Pancreas (tissue), 10 donors: Measurements from ENCODE around the gene GP1BA. TPM values are rescaled to one million over a fixed set of nuclear protein-coding genes. Genes with fewer than 3 reads are reported as not detected.
A peak's percentile ranks its signal among the peaks of the same experiment; 100 is the strongest.

Experiments
- ATAC-seq, 4 donors: fragments of 200-7000 bp; cut with Tn5 transposase; one replicate each; pipeline versions ENCODE4 v1.8.0 to v1.9.1; 2020; ENCODE audit warnings: mild to moderate bottlenecking in 4 of 4, moderate library complexity in 4 of 4
- DNase-seq, 6 donors: peaks; one replicate each; pipeline ENCODE4 v3.0.0-alpha.2; 2020
- FAIRE-seq: peaks from 2 replicates; lab custom pipeline; 2012; peaks lifted over from hg19 to GRCh38; lab: Jason Lieb, UNC
- H3K27ac ChIP-seq, 4 donors: fragments of 200-600 bp; sonication (generic); 1 replicate in 3 of 4; 2 replicates in 1 of 4; pipeline versions ENCODE4 v1.5.0 to v1.8.0; 2020
- H3K27me3 ChIP-seq, 4 donors: fragments of 200-600 bp; one replicate each; pipeline ENCODE4 v1.8.0; 2021
- H3K36me3 ChIP-seq, 3 donors: fragments of 200-600 bp; sonication (generic) in 1 of 3; one replicate each; pipeline versions ENCODE4 v1.5.0 to v1.8.0; 2020 to 2021
- H3K4me1 ChIP-seq, 3 donors: fragments of 200-600 bp; one replicate each; pipeline ENCODE4 v1.8.0; 2021
- H3K4me3 ChIP-seq, 4 donors: fragments of 200-600 bp; sonication (generic) in 2 of 4; one replicate each; pipeline versions ENCODE4 v1.5.0 to v1.8.0; 2020 to 2021
- H3K9me3 ChIP-seq, 4 donors: fragments of 200-600 bp; one replicate each; pipeline ENCODE4 v1.8.0; 2021
- CTCF ChIP-seq, 4 donors: fragments of 200-600 bp; sonication (generic) in 3 of 4; IDR thresholded peaks; one replicate each; pipeline versions ENCODE4 v1.5.0 to v1.8.0; 2021; ENCODE audit warnings: antibody characterized with exemption in 4 of 4
- WGBS, 2 donors: extraction: QIAGEN DNeasy Blood & Tissue Kit; methylation state at CpG; one replicate each; pipeline ENCODE4 v1.1.7; 2013; 5-methylcytosine and 5-hydroxymethylcytosine counted together
- intact Hi-C, 3 donors: fragments of 100-400 bp; cut with DNase I; formaldehyde crosslinking; loops; one replicate each; pipeline versions ENCODE4 v1.11.1 to v1.14.2; 2022
- polyA plus RNA-seq, 2 donors: library from polyadenylated mRNA; stranded (reverse); fragments of 200-250 nt; gene quantifications; one replicate each; pipeline ENCODE4 v1.2.3, GENCODE V29; 2013
- total RNA-seq, 6 donors: library from RNA; stranded (reverse); fragmentation: NEBNext Ultra II Directional in 4 of 6; extraction: Animal tissue kit (Norgen Biotek cat#: 25700) in 4 of 6; gene quantifications; one replicate each; pipeline versions ENCODE4 v1.2.1 to v1.2.4, GENCODE V29; 2021 to 2023
- donor health status: healthy with polysubstance abuse.
- donor health status: DM: no; HTN: no; CAD: no; lungs with moderate emphysema.
- donor health status: DM: no; HTN: no; CAD: no.
- donor health status: control.
- donor health status: control.
- donor health status: Bipolar disorder and iron deficiency.
- donor health status: DM: yes; HTN: yes; CAD: no.
- donor health status: DM: no; HTN: no; CAD: no.
- donor health status: DM: no; HTN: no; CAD: no.
- donor health status: DM: yes; HTN: yes; CAD: no.

GP1BA gene
- total and polyA plus RNA-seq, 8 donors = 0.06 to 0.37 (median 0.13) TPM; not detected in 4

- intact Hi-C loops = no loop called here
- H3K4me3 ChIP-seq = no peak overlapping the region
- H3K9me3 ChIP-seq = no peaks in the 10 kb centered on the region
- peaks cover 5 to 42% (median 21%) of the 10 kb centered on the region in 3 donors for H3K4me1 ChIP-seq
- FAIRE-seq = no peak
- ATAC-seq = no peak
- no peak overlapping the region for H3K27ac ChIP-seq
- WGBS, 2 donors = 79 to 81% methylated on average over 13 of the region's 13 CpGs
- DNase-seq = peak in 2 of 6 donors; percentile 17 to 21
- no peak for TF ChIP-seq CTCF (IDR thresholded peaks at IDR 0.05)
- no peaks in the 10 kb centered on the region for H3K27me3 ChIP-seq
- peaks cover 0 to 23% (median 0%) of the 10 kb centered on the region in 3 donors for H3K36me3 ChIP-seq
Observed at GRCh38 chr17:4942760-4943508, 10.9 kb downstream of the GP1BA start.

- no peak for FAIRE-seq
- Histone ChIP-seq H3K9me3 (no peaks in the 10 kb centered on the region), H3K4me1 (peaks cover 5 to 34% (median 14%) of the 10 kb centered on the region in 3 donors), H3K27ac (no peak overlapping the region), H3K4me3 (no peak overlapping the region), H3K36me3 (peaks cover 0 to 23% (median 0%) of the 10 kb centered on the region in 3 donors), H3K27me3 (no peaks in the 10 kb centered on the region)
- WGBS, 2 donors = 56 to 78% methylated on average over 3 of the region's 3 CpGs
- no peak for ATAC-seq
- intact Hi-C loops = no loop called here
- DNase-seq = peak in 1 of 6 donors; percentile 6
- no peak for TF ChIP-seq CTCF (IDR thresholded peaks at IDR 0.05)
Observed at GRCh38 chr17:4944163-4944553, 12.1 kb downstream of the GP1BA start.

- Histone ChIP-seq H3K27me3 (no peaks in the 10 kb centered on the region), H3K4me1 (peaks cover 5 to 33% (median 14%) of the 10 kb centered on the region in 3 donors), H3K36me3 (peaks cover 0 to 23% (median 0%) of the 10 kb centered on the region in 3 donors), H3K9me3 (no peaks in the 10 kb centered on the region), H3K27ac (peak overlapping the region in 3 of 4 donors; percentile 3 to 17 (median 15)), H3K4me3 (no peak overlapping the region)
- no peak for FAIRE-seq
- 62 to 63% methylated on average over 6 to 8 of the region's 8 CpGs for WGBS, 2 donors
- no peak for ATAC-seq
- TF ChIP-seq CTCF (IDR thresholded peaks at IDR 0.05) = no peak
- intact Hi-C loops = no loop called here
- peak in 2 of 6 donors; percentile 36 to 68 for DNase-seq
Observed at GRCh38 chr17:4944554-4945175, 12.6 kb downstream of the GP1BA start.

- FAIRE-seq (no peak), ATAC-seq (peak in 3 of 4 donors; percentile 7 to 24 (median 15)), DNase-seq (peak; percentile 63 to 81 (median 70))
- Histone ChIP-seq H3K4me3 (peak overlapping the region in 1 of 4 donors; percentile 98), H3K36me3 (peaks cover 0 to 23% (median 0%) of the 10 kb centered on the region in 3 donors), H3K4me1 (peaks cover 5 to 34% (median 14%) of the 10 kb centered on the region in 3 donors), H3K27ac (peak overlapping the region in 3 of 4 donors; percentile 3 to 17 (median 15)), H3K9me3 (no peaks in the 10 kb centered on the region), H3K27me3 (no peaks in the 10 kb centered on the region)
- WGBS, 2 donors = 53 to 65% methylated on average over 7 of the region's 7 CpGs
- intact Hi-C loops = no loop called here
- no peak for TF ChIP-seq CTCF (IDR thresholded peaks at IDR 0.05)
Observed at GRCh38 chr17:4945176-4945943, 13.3 kb downstream of the GP1BA start.
